Natural killer cell (primary cell): ENCODE data around the gene AVP. TPM values are rescaled to one million over a fixed set of nuclear protein-coding genes. Genes with fewer than 3 reads are reported as not detected.

ENCODE experiments used
- ATAC-seq, 3 donors: fragments of 150-1000 bp in 2 of 3; fragments of 200-7000 bp in 1 of 3; cut with Tn5 transposase; 1 replicate in 1 of 3; 2 replicates in 2 of 3; pipeline ENCODE4 v1.10.0; 2021; ENCODE audit warnings: mild to moderate bottlenecking in 2 of 3, moderate library complexity in 2 of 3
- DNase-seq, 2 donors: peaks; one replicate each; pipeline versions ENCODE4 v3.0.0 to v3.0.0-alpha.2; 2013 to 2021; ENCODE audit warnings: mixed read lengths in 1 of 2
- H3K27ac ChIP-seq: one replicate; pipeline ENCODE4 v1.5.1; 2013; ENCODE audit warnings: mild to moderate bottlenecking, low read length
- H3K27me3 ChIP-seq: one replicate; pipeline ENCODE4 v1.6.1; 2013; ENCODE audit warnings: low read length; ENCODE audit not compliant: control insufficient read depth, insufficient read depth
- H3K36me3 ChIP-seq: one replicate; pipeline ENCODE4 v1.6.1; 2013; ENCODE audit warnings: low read length; ENCODE audit not compliant: control insufficient read depth, insufficient read depth
- H3K4me1 ChIP-seq: one replicate; pipeline ENCODE4 v1.6.1; 2013; ENCODE audit warnings: low read length; ENCODE audit not compliant: control insufficient read depth, insufficient read depth
- H3K4me3 ChIP-seq: one replicate; pipeline ENCODE4 v1.5.1; 2013; ENCODE audit warnings: low read length
- H3K9me3 ChIP-seq: one replicate; pipeline ENCODE4 v1.6.1; 2013; ENCODE audit warnings: low read length; ENCODE audit not compliant: control insufficient read depth, insufficient read depth
- H3K27ac Mint-ChIP-seq, 2 donors: one replicate each; pipeline ENCODE4 v1.8.0; 2022; ENCODE audit warnings: mild to moderate bottlenecking in 2 of 2, mixed read lengths in 2 of 2, moderate library complexity in 1 of 2
- H3K27me3 Mint-ChIP-seq, 2 donors: one replicate each; pipeline ENCODE4 v1.8.0; 2022; ENCODE audit warnings: low read depth in 2 of 2, mixed read lengths in 2 of 2
- H3K36me3 Mint-ChIP-seq: one replicate; pipeline ENCODE4 v1.8.0; 2022; ENCODE audit warnings: mixed read lengths
- H3K4me1 Mint-ChIP-seq, 2 donors: one replicate each; pipeline ENCODE4 v1.8.0; 2022; ENCODE audit warnings: mixed read lengths in 2 of 2
- H3K4me3 Mint-ChIP-seq: one replicate; pipeline ENCODE4 v1.8.0; 2022; ENCODE audit warnings: mild to moderate bottlenecking, moderate library complexity, mixed read lengths
- H3K9me3 Mint-ChIP-seq, 2 donors: one replicate each; pipeline ENCODE4 v1.8.0; 2022; ENCODE audit warnings: mixed read lengths in 2 of 2
- WGBS: methylation state at CpG from one replicate; pipeline ENCODE4 v1.1.7; 2013; ENCODE audit warnings: missing lambda C conversion rate; ENCODE audit not compliant: insufficient coverage; 5-methylcytosine and 5-hydroxymethylcytosine counted together
- intact Hi-C: fragments of 100-400 bp; cut with micrococcal nuclease; formaldehyde crosslinking; loops from one replicate; pipeline ENCODE4 v1.14.2; 2022
- total RNA-seq, 4 donors: library from RNA; stranded (reverse); fragments of 120-200 nt in 1 of 4; gene quantifications; one replicate each; pipeline versions ENCODE4 v1.2.3 to v1.2.4, GENCODE V29; 2013 to 2022
- TF ChIP-seq, protein P1 (sequence below): fragments of 200-600 bp; IDR thresholded peaks from one replicate; pipeline ENCODE4 v1.8.0; 2022; ENCODE audit warnings: antibody characterized with exemption

AVP gene
- total RNA-seq, 3 donors from 2014 or later (not counting 1 experiment from before 2014, with no cell fraction given) = not detected

DNA sequence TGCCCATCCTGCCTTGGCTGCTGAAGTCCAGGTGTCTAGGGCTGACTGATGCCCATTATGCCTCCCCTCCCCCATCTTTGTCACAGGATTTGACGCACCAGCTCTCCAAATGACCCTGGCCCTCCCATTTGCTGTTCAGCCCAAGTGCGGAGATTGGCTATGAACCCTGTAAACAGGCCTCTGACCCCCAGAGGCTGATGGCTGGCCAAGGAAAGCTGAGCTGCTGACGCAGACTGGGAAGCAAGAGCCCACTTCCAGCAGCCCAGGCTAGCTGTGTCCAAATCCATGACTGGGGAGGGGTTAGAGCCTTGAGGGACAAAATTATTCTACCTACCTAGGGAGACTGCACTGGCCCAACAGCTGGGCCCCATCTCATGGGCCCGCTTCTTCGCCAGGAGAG is 41.9 kb downstream of the AVP start:
- 98% methylated on average over 5 of the region's 5 CpGs for WGBS

DNA sequence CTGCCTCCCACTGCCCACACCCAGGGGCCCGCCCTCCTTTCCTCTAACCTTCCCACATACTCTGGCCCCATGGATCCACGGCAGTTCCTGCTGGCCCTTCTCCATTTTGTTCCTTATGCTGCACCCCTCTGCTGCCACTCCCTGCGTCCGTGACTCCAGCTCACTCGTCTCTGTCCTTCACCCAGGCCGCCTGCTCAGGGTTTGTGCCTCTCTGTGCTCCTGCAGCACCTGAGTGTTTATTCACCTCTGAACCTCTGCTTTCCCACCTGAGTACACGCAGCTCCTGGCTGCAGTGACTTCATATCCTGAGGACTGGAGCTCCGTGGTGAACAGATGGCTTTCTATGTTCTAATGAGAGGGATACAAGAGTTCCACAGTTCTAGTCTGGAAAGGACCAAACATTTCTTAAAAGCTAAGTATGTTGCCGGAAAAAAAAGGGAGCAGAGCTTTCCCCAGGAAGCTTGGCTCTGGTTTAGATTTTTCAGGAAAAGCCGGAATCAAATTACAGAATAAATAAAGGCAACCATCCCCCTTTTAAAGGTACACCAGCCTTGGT is 42.6 kb downstream of the AVP start:
- no peak for DNase-seq
- intact Hi-C loops = no loop called here
- Mint-ChIP-seq H3K4me1 (peaks cover 20 to 27% of the 10 kb centered on the region in 2 donors), H3K27me3 (no peaks in the 10 kb centered on the region), H3K9me3 (no peaks in the 10 kb centered on the region), H3K27ac (peak overlapping the region; percentile 64 to 86), H3K4me3 (no peak overlapping the region), H3K36me3 (peaks cover 12% of the 10 kb centered on the region)
- H3K4me3 ChIP-seq = no peak overlapping the region
- peaks cover 30% of the 10 kb centered on the region for H3K36me3 ChIP-seq
- no peak overlapping the region for H3K27ac ChIP-seq
- WGBS = 92% methylated on average over 10 of the region's 10 CpGs
- no peaks in the 10 kb centered on the region for H3K9me3 ChIP-seq
- no peak for ATAC-seq
- no peaks in the 10 kb centered on the region for H3K27me3 ChIP-seq
- H3K4me1 ChIP-seq = peaks cover 14% of the 10 kb centered on the region
- TF ChIP-seq, protein P1, sequence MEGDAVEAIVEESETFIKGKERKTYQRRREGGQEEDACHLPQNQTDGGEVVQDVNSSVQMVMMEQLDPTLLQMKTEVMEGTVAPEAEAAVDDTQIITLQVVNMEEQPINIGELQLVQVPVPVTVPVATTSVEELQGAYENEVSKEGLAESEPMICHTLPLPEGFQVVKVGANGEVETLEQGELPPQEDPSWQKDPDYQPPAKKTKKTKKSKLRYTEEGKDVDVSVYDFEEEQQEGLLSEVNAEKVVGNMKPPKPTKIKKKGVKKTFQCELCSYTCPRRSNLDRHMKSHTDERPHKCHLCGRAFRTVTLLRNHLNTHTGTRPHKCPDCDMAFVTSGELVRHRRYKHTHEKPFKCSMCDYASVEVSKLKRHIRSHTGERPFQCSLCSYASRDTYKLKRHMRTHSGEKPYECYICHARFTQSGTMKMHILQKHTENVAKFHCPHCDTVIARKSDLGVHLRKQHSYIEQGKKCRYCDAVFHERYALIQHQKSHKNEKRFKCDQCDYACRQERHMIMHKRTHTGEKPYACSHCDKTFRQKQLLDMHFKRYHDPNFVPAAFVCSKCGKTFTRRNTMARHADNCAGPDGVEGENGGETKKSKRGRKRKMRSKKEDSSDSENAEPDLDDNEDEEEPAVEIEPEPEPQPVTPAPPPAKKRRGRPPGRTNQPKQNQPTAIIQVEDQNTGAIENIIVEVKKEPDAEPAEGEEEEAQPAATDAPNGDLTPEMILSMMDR = no peak

More for the DNA sequence above, 41.9 kb downstream of the AVP start:
- ATAC-seq = no peak
- H3K9me3 Mint-ChIP-seq = no peaks in the 10 kb centered on the region
- peak overlapping the region; percentile 63 to 86 for H3K27ac Mint-ChIP-seq
- Histone ChIP-seq H3K27me3 (no peaks in the 10 kb centered on the region), H3K4me1 (peaks cover 21% of the 10 kb centered on the region), H3K4me3 (no peak overlapping the region), H3K9me3 (no peaks in the 10 kb centered on the region), H3K27ac (no peak overlapping the region), H3K36me3 (peaks cover 24% of the 10 kb centered on the region)
- no peaks in the 10 kb centered on the region for H3K27me3 Mint-ChIP-seq
- H3K4me3 Mint-ChIP-seq = no peak overlapping the region
- H3K4me1 Mint-ChIP-seq = peaks cover 21 to 34% of the 10 kb centered on the region in 2 donors
- no peak for DNase-seq
- H3K36me3 Mint-ChIP-seq = peaks cover 12% of the 10 kb centered on the region
- TF ChIP-seq, protein P1 = no peak
- intact Hi-C loops = no loop called here

DNA sequence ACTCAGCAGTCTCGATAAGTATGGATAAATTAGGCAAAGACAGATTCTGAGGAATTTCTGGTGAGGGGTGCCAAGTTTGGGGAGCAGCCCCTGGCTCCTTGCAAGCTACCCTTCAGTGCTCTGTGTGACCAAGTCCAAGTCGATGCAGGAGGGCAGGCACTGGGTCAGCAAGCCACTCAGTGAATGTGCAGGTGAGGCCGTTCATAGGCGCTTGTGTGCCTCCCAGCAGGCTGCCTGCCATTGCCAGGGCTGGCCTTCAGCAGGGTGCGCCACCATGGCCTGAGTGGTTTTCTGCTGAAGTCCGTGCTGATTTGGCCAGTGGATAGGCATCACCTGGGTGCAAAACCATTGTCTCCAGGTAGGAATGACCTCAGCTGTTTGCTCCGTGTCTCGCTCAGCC is 44.4 kb downstream of the AVP start:
- Mint-ChIP-seq H3K27ac (peak overlapping the region; percentile 17 to 81), H3K27me3 (no peaks in the 10 kb centered on the region), H3K4me3 (no peak overlapping the region), H3K9me3 (no peaks in the 10 kb centered on the region), H3K4me1 (peaks cover 12% of the 10 kb centered on the region in 2 donors), H3K36me3 (peaks cover 12% of the 10 kb centered on the region)
- TF ChIP-seq, protein P1 = no peak
- H3K9me3 ChIP-seq = no peaks in the 10 kb centered on the region
- intact Hi-C loops = no loop called here
- no peaks in the 10 kb centered on the region for H3K27me3 ChIP-seq
- no peak for DNase-seq
- 96% methylated on average over 8 of the region's 8 CpGs for WGBS
- H3K4me1 ChIP-seq = peaks cover 4% of the 10 kb centered on the region
- H3K4me3 ChIP-seq = no peak overlapping the region
- no peak overlapping the region for H3K27ac ChIP-seq
- peaks cover 48% of the 10 kb centered on the region for H3K36me3 ChIP-seq
- no peak for ATAC-seq

DNA sequence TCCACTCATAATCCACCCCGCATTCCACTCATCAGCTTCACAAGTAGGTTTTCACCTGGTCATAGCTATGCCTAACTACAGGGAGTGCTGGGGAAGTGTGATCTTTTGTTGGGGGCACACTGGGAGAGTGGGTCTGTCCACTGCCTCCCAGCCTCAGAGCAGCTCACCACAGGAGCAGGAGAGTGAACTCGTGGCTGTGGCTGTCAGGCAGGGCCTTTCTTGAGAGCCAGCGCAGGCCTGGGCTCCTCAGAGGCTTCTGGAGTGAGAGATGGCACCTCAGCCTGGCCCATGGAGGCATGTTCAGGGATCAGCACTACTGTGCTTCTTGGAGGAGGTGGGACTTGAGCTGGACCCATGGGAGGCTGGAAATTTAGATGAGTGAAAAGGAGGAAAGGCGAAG is 45.1 kb downstream of the AVP start:
- Mint-ChIP-seq H3K27me3 (no peaks in the 10 kb centered on the region), H3K9me3 (no peaks in the 10 kb centered on the region), H3K36me3 (peaks cover 12% of the 10 kb centered on the region), H3K4me1 (peaks cover 9% of the 10 kb centered on the region in 2 donors), H3K4me3 (no peak overlapping the region), H3K27ac (peak overlapping the region; percentile 80 to 81)
- ATAC-seq = no peak
- no peaks in the 10 kb centered on the region for H3K27me3 ChIP-seq
- H3K27ac ChIP-seq = no peak overlapping the region
- TF ChIP-seq, protein P1 = no peak
- H3K9me3 ChIP-seq = no peaks in the 10 kb centered on the region
- peaks cover 55% of the 10 kb centered on the region for H3K36me3 ChIP-seq
- intact Hi-C loops = no loop called here
- no peaks in the 10 kb centered on the region for H3K4me1 ChIP-seq
- 79% methylated on average over 4 of the region's 4 CpGs for whole genome bisulfite sequencing
- H3K4me3 ChIP-seq = no peak overlapping the region
- DNase-seq = no peak
